Hepatocyte (in vitro differentiated cells): Measurements from ENCODE around the gene ZNF407. TPM values are rescaled to one million over a fixed set of nuclear protein-coding genes. Genes with fewer than 3 reads are reported as not detected.

Experiments
- DNase-seq: peaks from one replicate; pipeline ENCODE4 v3.0.0-alpha.2; 2016; ENCODE audit warnings: low spot score
- H2AFZ ChIP-seq: fragments of 200-600 bp; sonication (generic); 2 replicates; pipeline ENCODE4 v1.6.0; 2016; ENCODE audit warnings: antibody characterized with exemption, mild to moderate bottlenecking
- H3K27ac ChIP-seq: fragments of 200-600 bp; sonication (generic); 2 replicates; pipeline ENCODE4 v1.5.1; 2016; ENCODE audit warnings: mild to moderate bottlenecking
- H3K27me3 ChIP-seq: fragments of 200-600 bp; sonication (generic); 2 replicates; pipeline ENCODE4 v1.6.1; 2016
- H3K36me3 ChIP-seq: fragments of 200-600 bp; sonication (generic); replicated peaks from 2 replicates; pipeline ENCODE4 v1.5.1; 2016; ENCODE audit warnings: low read depth; ENCODE audit not compliant: insufficient read depth
- H3K4me1 ChIP-seq: fragments of 200-600 bp; sonication (generic); 2 replicates; pipeline ENCODE4 v1.5.1; 2016; ENCODE audit warnings: mild to moderate bottlenecking, moderate library complexity; ENCODE audit not compliant: insufficient read depth
- H3K4me2 ChIP-seq: fragments of 200-600 bp; sonication (generic); 2 replicates; pipeline ENCODE4 v1.6.0; 2016
- H3K4me3 ChIP-seq: fragments of 200-600 bp; sonication (generic); 2 replicates; pipeline ENCODE4 v1.5.1; 2016; ENCODE audit warnings: mild to moderate bottlenecking
- H3K79me2 ChIP-seq: fragments of 200-600 bp; sonication (generic); 2 replicates; pipeline ENCODE4 v1.6.0; 2017; ENCODE audit warnings: mild to moderate bottlenecking
- H3K9me2 ChIP-seq: fragments of 200-600 bp; sonication (generic); replicated peaks from 2 replicates; pipeline ENCODE4 v1.6.0; 2017; ENCODE audit warnings: mild to moderate bottlenecking; ENCODE audit not compliant: insufficient read depth
- H3K9me3 ChIP-seq: fragments of 200-600 bp; sonication (generic); 2 replicates; pipeline ENCODE4 v1.5.1; 2016; ENCODE audit warnings: low read depth, mild to moderate bottlenecking
- H4K20me1 ChIP-seq: fragments of 200-600 bp; sonication (generic); 2 replicates; pipeline ENCODE4 v1.6.0; 2016; ENCODE audit warnings: mild to moderate bottlenecking; ENCODE audit not compliant: insufficient read depth, poor library complexity, severe bottlenecking
- EZH2 ChIP-seq: fragments of 200-600 bp; sonication (generic); IDR thresholded peaks from 2 replicates; pipeline ENCODE4 v1.6.1; 2016; ENCODE audit warnings: antibody characterized with exemption, mild to moderate bottlenecking, borderline replicate concordance
- EZH2phosphoT487 ChIP-seq: fragments of 200-600 bp; sonication (generic); IDR thresholded peaks from one replicate; pipeline ENCODE4 v1.6.1; 2018; ENCODE audit warnings: antibody characterized with exemption, mild to moderate bottlenecking, low read depth, moderate library complexity; ENCODE audit not compliant: unreplicated experiment, severe bottlenecking
- WGBS: methylation state at CpG from one replicate; pipeline ENCODE4 v1.1.6; 2016; ENCODE audit warnings: low lambda C conversion rate; ENCODE audit errors: missing lambda C conversion rate; 5-methylcytosine and 5-hydroxymethylcytosine counted together
- polyA plus RNA-seq: library from polyadenylated mRNA; unstranded; fragments of >200 nt; fragmentation: Nextera tagmentation; extraction: Ambion mirVana; gene quantifications from 2 replicates; pipeline ENCODE4 v1.2.1, GENCODE V29; 2016
- total RNA-seq: library from RNA; depleted of rRNA; stranded (reverse); fragments of >200 nt; gene quantifications from 2 replicates; pipeline ENCODE4 v1.2.3, GENCODE V29; 2014
- TF ChIP-seq, protein P1 (sequence below): fragments of 200-600 bp; sonication (generic); IDR thresholded peaks from 2 replicates; pipeline ENCODE4 v1.5.1; 2016; ENCODE audit warnings: antibody characterized with exemption, mild to moderate bottlenecking; ENCODE audit not compliant: poor library complexity

The ZNF407 gene
- total and polyA plus RNA-seq, 2 experiments from 2014 or later, result 3.2 to 12.4 TPM

- H3K9me3 ChIP-seq, result no peaks in the 10 kb centered on the region
- H3K27ac ChIP-seq, result no peak overlapping the region
- no peaks in the 10 kb centered on the region for H3K9me2 ChIP-seq
- no peaks in the 10 kb centered on the region for H3K4me1 ChIP-seq
- H3K27me3 ChIP-seq, result no peaks in the 10 kb centered on the region
- peaks cover 3% of the 10 kb centered on the region for H4K20me1 ChIP-seq
- no peak overlapping the region for H2AFZ ChIP-seq
- no peak for DNase-seq
- no peaks in the 10 kb centered on the region for H3K79me2 ChIP-seq
- H3K4me2 ChIP-seq, result no peak overlapping the region
- no peak overlapping the region for H3K4me3 ChIP-seq
- WGBS, result 81% methylated on average over 3 of the region's 3 CpGs
- H3K36me3 ChIP-seq, result no peaks in the 10 kb centered on the region
- TF ChIP-seq, protein P1, sequence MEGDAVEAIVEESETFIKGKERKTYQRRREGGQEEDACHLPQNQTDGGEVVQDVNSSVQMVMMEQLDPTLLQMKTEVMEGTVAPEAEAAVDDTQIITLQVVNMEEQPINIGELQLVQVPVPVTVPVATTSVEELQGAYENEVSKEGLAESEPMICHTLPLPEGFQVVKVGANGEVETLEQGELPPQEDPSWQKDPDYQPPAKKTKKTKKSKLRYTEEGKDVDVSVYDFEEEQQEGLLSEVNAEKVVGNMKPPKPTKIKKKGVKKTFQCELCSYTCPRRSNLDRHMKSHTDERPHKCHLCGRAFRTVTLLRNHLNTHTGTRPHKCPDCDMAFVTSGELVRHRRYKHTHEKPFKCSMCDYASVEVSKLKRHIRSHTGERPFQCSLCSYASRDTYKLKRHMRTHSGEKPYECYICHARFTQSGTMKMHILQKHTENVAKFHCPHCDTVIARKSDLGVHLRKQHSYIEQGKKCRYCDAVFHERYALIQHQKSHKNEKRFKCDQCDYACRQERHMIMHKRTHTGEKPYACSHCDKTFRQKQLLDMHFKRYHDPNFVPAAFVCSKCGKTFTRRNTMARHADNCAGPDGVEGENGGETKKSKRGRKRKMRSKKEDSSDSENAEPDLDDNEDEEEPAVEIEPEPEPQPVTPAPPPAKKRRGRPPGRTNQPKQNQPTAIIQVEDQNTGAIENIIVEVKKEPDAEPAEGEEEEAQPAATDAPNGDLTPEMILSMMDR, result no peak
- TF ChIP-seq EZH2phosphoT487 (no peak), EZH2 (no peak)
Measured at GRCh38 chr18:74775239-74775638, 177.6 kb downstream of the ZNF407 start.

GRCh38 chr18:74778191-74778847, 180.6 kb downstream of the ZNF407 start:
- no peaks in the 10 kb centered on the region for H3K4me1 ChIP-seq
- H3K9me3 ChIP-seq, result no peaks in the 10 kb centered on the region
- no peaks in the 10 kb centered on the region for H3K27me3 ChIP-seq
- no peak for DNase-seq
- H3K36me3 ChIP-seq, result no peaks in the 10 kb centered on the region
- no peaks in the 10 kb centered on the region for H3K9me2 ChIP-seq
- 98% methylated on average over 6 of the region's 6 CpGs for WGBS
- no peak overlapping the region for H3K4me3 ChIP-seq
- H3K79me2 ChIP-seq, result no peaks in the 10 kb centered on the region
- no peak overlapping the region for H2AFZ ChIP-seq
- no peak overlapping the region for H3K4me2 ChIP-seq
- H3K27ac ChIP-seq, result no peak overlapping the region
- no peaks in the 10 kb centered on the region for H4K20me1 ChIP-seq
- TF ChIP-seq EZH2 (no peak), EZH2phosphoT487 (no peak)
- TF ChIP-seq, protein P1, result no peak

GRCh38 chr18:74784752-74785151, 187.1 kb downstream of the ZNF407 start:
- H4K20me1 ChIP-seq, result no peaks in the 10 kb centered on the region
- H3K36me3 ChIP-seq, result no peaks in the 10 kb centered on the region
- H3K9me2 ChIP-seq, result no peaks in the 10 kb centered on the region
- 73% methylated on average over 6 of the region's 6 CpGs for WGBS
- no peak overlapping the region for H3K4me3 ChIP-seq
- TF ChIP-seq, protein P1, result no peak
- no peak for TF ChIP-seq EZH2phosphoT487
- no peak for TF ChIP-seq EZH2
- H3K4me1 ChIP-seq, result no peaks in the 10 kb centered on the region
- no peak overlapping the region for H3K27ac ChIP-seq
- H3K79me2 ChIP-seq, result no peaks in the 10 kb centered on the region
- H2AFZ ChIP-seq, result no peak overlapping the region
- no peaks in the 10 kb centered on the region for H3K9me3 ChIP-seq
- H3K4me2 ChIP-seq, result no peak overlapping the region
- DNase-seq, result no peak
- H3K27me3 ChIP-seq, result no peaks in the 10 kb centered on the region

GRCh38 chr18:74785632-74786031, 188.0 kb downstream of the ZNF407 start:
- Histone ChIP-seq H3K9me3 (no peaks in the 10 kb centered on the region), H3K9me2 (no peaks in the 10 kb centered on the region), H2AFZ (no peak overlapping the region), H3K79me2 (no peaks in the 10 kb centered on the region), H3K36me3 (no peaks in the 10 kb centered on the region), H3K4me2 (no peak overlapping the region), H3K4me3 (no peak overlapping the region), H3K4me1 (no peaks in the 10 kb centered on the region), H3K27me3 (no peaks in the 10 kb centered on the region), H4K20me1 (no peaks in the 10 kb centered on the region), H3K27ac (no peak overlapping the region)
- no peak for DNase-seq
- TF ChIP-seq, protein P1, result no peak
- TF ChIP-seq EZH2phosphoT487 (no peak), EZH2 (no peak)
- 97% methylated on average over 6 of the region's 6 CpGs for WGBS
